H1 (cell line): Measurements from ENCODE around the gene CMKLR1. TPM values are rescaled to one million over a fixed set of nuclear protein-coding genes. Genes with fewer than 3 reads are reported as not detected.

Experiments
- CTCF ChIA-PET: fragments of 300-600 bp; sonication (Branson Sonifier 250); formaldehyde crosslinking; loops from one replicate; lab custom pipeline; 2021; ENCODE audit not compliant: partially characterized antibody; lab: Charles Lee
- POLR2A ChIA-PET: fragments of 300-600 bp; sonication (Branson Sonifier 250); formaldehyde crosslinking; loops from one replicate; lab custom pipeline; 2021; ENCODE audit warnings: inconsistent platforms; ENCODE audit not compliant: partially characterized antibody; lab: Charles Lee
- DNase-seq, 2 experiments: peaks; one replicate each; pipeline versions ENCODE4 v3.0.0 to v3.0.0-alpha.2; 2010 to 2022; ENCODE audit warnings: low spot score in 2 of 2, low read depth in 1 of 2, mixed read lengths in 1 of 2
- FAIRE-seq: peaks from 2 replicates; lab custom pipeline; 2011; peaks lifted over from hg19 to GRCh38; lab: Jason Lieb, UNC
- H2AFZ ChIP-seq: 2 replicates; pipeline ENCODE4 v1.8.1; 2012; ENCODE audit warnings: low read length, inconsistent platforms
- H2AK5ac ChIP-seq: 2 replicates; pipeline ENCODE4 v1.6.1; 2013; ENCODE audit warnings: low read depth, low read length
- H2BK120ac ChIP-seq: replicated peaks from 2 replicates; pipeline ENCODE3; 2013; ENCODE audit warnings: low read depth, low read length, inconsistent platforms
- H2BK12ac ChIP-seq: 2 replicates; pipeline ENCODE4 v1.6.1; 2013; ENCODE audit warnings: low read depth, low read length
- H2BK15ac ChIP-seq: 2 replicates; pipeline ENCODE4 v1.6.1; 2013; ENCODE audit warnings: low read length
- H2BK20ac ChIP-seq: 2 replicates; pipeline ENCODE4 v1.6.1; 2013; ENCODE audit warnings: low read length
- H2BK5ac ChIP-seq: 2 replicates; pipeline ENCODE4 v1.6.1; 2013; ENCODE audit warnings: low read depth, low read length
- H3K14ac ChIP-seq: 2 replicates; pipeline ENCODE4 v1.6.1; 2013; ENCODE audit warnings: inconsistent platforms; ENCODE audit not compliant: insufficient read length
- H3K18ac ChIP-seq: 2 replicates; pipeline ENCODE4 v1.6.1; 2013; ENCODE audit warnings: low read length; ENCODE audit errors: extremely low read depth
- H3K23ac ChIP-seq: 2 replicates; pipeline ENCODE4 v1.6.1; 2013; ENCODE audit warnings: inconsistent platforms; ENCODE audit not compliant: insufficient read length
- H3K23me2 ChIP-seq: 2 replicates; pipeline ENCODE4 v1.6.1; 2013; ENCODE audit warnings: low read depth, low read length
- H3K27ac ChIP-seq: 2 replicates; pipeline ENCODE4 v1.6.1; 2011; ENCODE audit warnings: low read depth, low read length, inconsistent platforms
- H3K27me3 ChIP-seq, 4 experiments: replicated peaks in 1 of 4; 1 replicate in 1 of 4; 2 replicates in 3 of 4; pipeline versions ENCODE4 v1.6.1 to v1.8.1; 2011 to 2013; ENCODE audit warnings: low read length in 3 of 4, mild to moderate bottlenecking in 3 of 4, inconsistent platforms in 2 of 4, mixed read lengths in 2 of 4, moderate library complexity in 1 of 4; ENCODE audit not compliant: control insufficient read depth in 3 of 4, insufficient read depth in 3 of 4; ENCODE audit errors: extremely low read depth in 1 of 4
- H3K36me3 ChIP-seq, 4 experiments: 2 replicates each; pipeline versions ENCODE4 v1.6.1 to v1.8.1; 2011 to 2013; ENCODE audit warnings: mild to moderate bottlenecking in 4 of 4, low read length in 3 of 4, moderate library complexity in 2 of 4, control low read depth in 1 of 4, inconsistent platforms in 1 of 4; ENCODE audit not compliant: insufficient read depth in 4 of 4, control insufficient read depth in 2 of 4
- H3K4ac ChIP-seq: replicated peaks from 2 replicates; pipeline ENCODE3; 2013; ENCODE audit warnings: low read length, low read depth, mixed read lengths, inconsistent platforms; ENCODE audit not compliant: insufficient read length
- H3K4me1 ChIP-seq, 4 experiments: replicated peaks in 1 of 4; 1 replicate in 1 of 4; 2 replicates in 3 of 4; pipeline versions ENCODE4 v1.6.1 to v1.8.1; 2011 to 2013; ENCODE audit warnings: low read length in 3 of 4, inconsistent platforms in 2 of 4, mixed read lengths in 1 of 4; ENCODE audit not compliant: insufficient read depth in 4 of 4, control insufficient read depth in 3 of 4
- H3K4me2 ChIP-seq, 2 experiments: 2 replicates each; pipeline versions ENCODE4 v1.6.1 to v1.8.1; 2011 to 2013; ENCODE audit warnings: low read depth in 2 of 2, low read length in 2 of 2, control low read depth in 1 of 2, inconsistent platforms in 1 of 2, mild to moderate bottlenecking in 1 of 2; ENCODE audit not compliant: insufficient read depth in 1 of 2
- H3K4me3 ChIP-seq, 4 experiments: fragments of 200-600, 300-600 bp in 1 of 4; sonication (generic), shearing (Covaris generic), sonication (Bioruptor Twin) in 1 of 4; 2 replicates each; pipeline versions ENCODE4 v1.5.1 to v1.8.1; 2011 to 2016; ENCODE audit warnings: low read length in 4 of 4, low read depth in 3 of 4, control low read depth in 2 of 4, inconsistent platforms in 2 of 4, mild to moderate bottlenecking in 2 of 4, mixed read lengths in 1 of 4, moderate library complexity in 1 of 4; ENCODE audit not compliant: insufficient read depth in 2 of 4; ENCODE audit errors: extremely low read depth in 1 of 4
- H3K56ac ChIP-seq: replicated peaks from 2 replicates; pipeline ENCODE3; 2013; ENCODE audit warnings: low read depth, mild to moderate bottlenecking, mixed read lengths, low read length, inconsistent platforms; ENCODE audit not compliant: insufficient read length
- H3K79me1 ChIP-seq: 2 replicates; pipeline ENCODE4 v1.6.1; 2013; ENCODE audit warnings: low read depth, low read length, control low read depth
- H3K79me2 ChIP-seq, 2 experiments: 2 replicates each; pipeline versions ENCODE4 v1.6.1 to v1.8.1; 2012 to 2013; ENCODE audit warnings: low read length in 2 of 2, mild to moderate bottlenecking in 2 of 2, inconsistent platforms in 1 of 2; ENCODE audit not compliant: insufficient read depth in 2 of 2, control insufficient read depth in 1 of 2
- H3K9ac ChIP-seq, 4 experiments: replicated peaks in 1 of 4; 1 replicate in 1 of 4; 2 replicates in 3 of 4; pipeline versions ENCODE4 v1.6.1 to v1.8.1; 2011 to 2013; ENCODE audit warnings: low read depth in 3 of 4, low read length in 3 of 4, control low read depth in 2 of 4, mild to moderate bottlenecking in 2 of 4, moderate library complexity in 2 of 4, inconsistent platforms in 1 of 4; ENCODE audit errors: extremely low read depth in 1 of 4
- H3K9me3 ChIP-seq, 2 experiments: 2 replicates each; pipeline versions ENCODE4 v1.6.1 to v1.8.1; 2012 to 2013; ENCODE audit warnings: mild to moderate bottlenecking in 2 of 2, moderate library complexity in 2 of 2, control low read depth in 1 of 2, inconsistent platforms in 1 of 2, low read depth in 1 of 2, low read length in 1 of 2, mixed read lengths in 1 of 2; ENCODE audit not compliant: insufficient read depth in 2 of 2
- H4K20me1 ChIP-seq, 2 experiments: replicated peaks in 1 of 2; 2 replicates each; pipeline versions ENCODE3 to v1.8.1; 2011 to 2013; ENCODE audit warnings: inconsistent platforms in 2 of 2, low read length in 2 of 2, mild to moderate bottlenecking in 1 of 2; ENCODE audit not compliant: insufficient read depth in 2 of 2, control insufficient read depth in 1 of 2
- H4K5ac ChIP-seq: 2 replicates; pipeline ENCODE4 v1.6.1; 2013; ENCODE audit warnings: low read length, low read depth, mixed read lengths, inconsistent platforms; ENCODE audit not compliant: insufficient read length
- H4K8ac ChIP-seq: 2 replicates; pipeline ENCODE4 v1.8.0; 2013; ENCODE audit warnings: mild to moderate bottlenecking, moderate library complexity, low read length, inconsistent platforms; ENCODE audit not compliant: insufficient read depth; ENCODE audit errors: extremely low read depth
- H4K91ac ChIP-seq: replicated peaks from 2 replicates; pipeline ENCODE3; 2013; ENCODE audit warnings: low read length, mixed read lengths, inconsistent platforms; ENCODE audit not compliant: insufficient read length
- EGR1 ChIP-seq: IDR thresholded peaks from 2 replicates; pipeline ENCODE4 v1.6.1; 2011; ENCODE audit warnings: low read depth, low read length, borderline replicate concordance
- EP300 ChIP-seq, 2 experiments: IDR thresholded peaks; 1 replicate in 1 of 2; 2 replicates in 1 of 2; pipeline ENCODE4 v1.6.1; 2011 to 2012; ENCODE audit warnings: low read depth in 2 of 2, low read length in 2 of 2, mild to moderate bottlenecking in 2 of 2, borderline replicate concordance in 1 of 2, inconsistent platforms in 1 of 2, moderate library complexity in 1 of 2
- EZH2 ChIP-seq: fragments of 200-600 bp; sonication (generic); IDR thresholded peaks from 2 replicates; pipeline ENCODE4 v1.7.1; 2012; ENCODE audit warnings: low read depth, mild to moderate bottlenecking, moderate library complexity, low read length, inconsistent platforms; ENCODE audit not compliant: severe bottlenecking
- GTF2F1 ChIP-seq: IDR thresholded peaks from 2 replicates; pipeline ENCODE4 v1.6.1; 2012; ENCODE audit warnings: low read depth, low read length, improper control_type of control experiment, borderline replicate concordance
- MAFK ChIP-seq: IDR thresholded peaks from 2 replicates; pipeline ENCODE4 v1.6.1; 2012; ENCODE audit warnings: low read depth, mild to moderate bottlenecking, improper control_type of control experiment, low read length
- SP4 ChIP-seq: IDR thresholded peaks from 2 replicates; pipeline ENCODE4 v1.6.1; 2012; ENCODE audit warnings: low read length, inconsistent platforms
- TBP ChIP-seq: IDR thresholded peaks from 2 replicates; pipeline ENCODE4 v1.6.1; 2011; ENCODE audit warnings: low read depth, low read length, improper control_type of control experiment
- WGBS, 2 experiments: shearing (Covaris generic) in 1 of 2; methylation state at CpG; one replicate each; pipeline versions ENCODE4 v1.1.6 to v1.1.7; 2013 to 2015; ENCODE audit warnings: low lambda C conversion rate in 2 of 2, mixed read lengths in 2 of 2, inconsistent platforms in 1 of 2, low coverage in 1 of 2, missing lambda C conversion rate in 1 of 2; ENCODE audit not compliant: insufficient replicate concordance in 2 of 2, insufficient coverage in 1 of 2, insufficient read length in 1 of 2; ENCODE audit errors: extremely low coverage in 1 of 2, missing lambda C conversion rate in 1 of 2; 5-methylcytosine and 5-hydroxymethylcytosine counted together
- polyA plus RNA-seq, 7 experiments: library from polyadenylated mRNA; depleted of rRNA in 3 of 7; stranded (reverse) in 5 of 7; unstranded in 2 of 7; fragments of >200 nt in 5 of 7; fragments of 200-250 nt in 2 of 7; gene quantifications; 1 replicate in 5 of 7; 2 replicates in 1 of 7; 4 replicates in 1 of 7; pipeline versions ENCODE4 v1.2.1 to v1.2.3, GENCODE V29; 2011 to 2013; ENCODE audit warnings: missing spikeins in 2 of 7, mixed read lengths in 2 of 7
- total RNA-seq: library from RNA; stranded (reverse); fragmentation: NEBNext Ultra II Directional; extraction: Animal tissue kit (Norgen Biotek cat#: 25700); gene quantifications from 2 replicates; pipeline ENCODE4 v1.2.1, GENCODE V29; 2021
- TF ChIP-seq, protein P1 (sequence below): IDR thresholded peaks from 2 replicates; pipeline ENCODE4 v1.6.1; 2012; ENCODE audit warnings: inconsistent platforms
- TF ChIP-seq, protein P2 (sequence below): IDR thresholded peaks from 2 replicates; pipeline ENCODE4 v1.6.1; 2012; ENCODE audit warnings: inconsistent platforms

The CMKLR1 gene
- total and polyA plus RNA-seq, 2 of the 8 experiments (the other 6 are each of a cell fraction or from before 2014, with no cell fraction given) = 2.1 to 2.8 TPM

DNA sequence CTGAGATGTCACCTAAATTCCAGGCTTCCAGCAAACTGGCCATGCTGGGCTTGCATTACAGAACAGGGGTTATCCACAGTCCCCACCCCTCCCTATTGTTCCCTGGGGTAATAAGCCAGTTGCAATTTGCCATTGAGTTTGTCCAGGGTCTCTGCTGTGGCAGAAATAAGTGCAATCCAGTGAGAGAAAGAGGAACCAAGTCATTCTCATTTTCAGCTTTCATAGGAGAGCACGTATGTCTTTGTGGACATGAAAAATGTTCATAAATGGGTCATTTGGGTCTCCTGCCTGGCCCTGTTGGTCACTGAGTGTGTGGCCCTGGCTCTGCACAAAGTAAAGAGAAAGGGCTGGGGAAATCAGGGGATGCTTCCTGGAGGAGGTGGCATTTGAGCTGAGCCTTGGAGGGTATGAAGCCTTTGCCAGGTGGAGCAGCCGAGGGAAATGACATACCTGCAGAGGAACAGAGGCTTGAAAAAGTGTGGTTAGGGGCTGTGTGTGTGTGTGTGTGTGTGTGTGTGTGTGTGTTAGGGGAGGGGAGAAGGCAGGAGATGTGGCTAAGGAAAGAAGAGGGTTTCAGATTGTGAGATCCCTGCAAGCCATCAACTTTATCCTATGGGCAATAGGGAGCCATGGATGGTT is 29.3 kb downstream of the CMKLR1 start:
- Histone ChIP-seq H2AK5ac (no peak overlapping the region; the same call in 1 of the 2 replicates), H3K9ac (no peak overlapping the region), H4K20me1 (no peaks in the 10 kb centered on the region), H3K27ac (no peak overlapping the region), H3K4me2 (no peak overlapping the region), H3K9me3 (no peaks in the 10 kb centered on the region), H2BK5ac (peak overlapping the region; percentile 16; the same call in 1 of the 2 replicates), H2BK12ac (peak overlapping the region; percentile 35; the same call in 1 of the 2 replicates), H2AFZ (no peak overlapping the region), H3K14ac (no peak overlapping the region), H4K8ac (no peak overlapping the region), H3K4ac (no peak overlapping the region), H3K18ac (no peak overlapping the region), H3K23ac (no peak overlapping the region), H3K56ac (no peak overlapping the region), H3K4me3 (no peak overlapping the region), H4K5ac (no peak overlapping the region), H3K36me3 (no peaks in the 10 kb centered on the region), H3K27me3 (no peaks in the 10 kb centered on the region), H2BK15ac (no peak overlapping the region), H3K4me1 (peaks cover under 1 to 3% (median under 1%) of the 10 kb centered on the region in 4 experiments; a peak in 4 of 7 replicates), H4K91ac (peak overlapping the region; percentile 79), H2BK120ac (no peak overlapping the region), H3K23me2 (no peaks in the 10 kb centered on the region; the same call in 1 of the 2 replicates), H3K79me2 (no peaks in the 10 kb centered on the region), H2BK20ac (no peak overlapping the region; the same call in 1 of the 2 replicates), H3K79me1 (no peaks in the 10 kb centered on the region; the same call in 1 of the 2 replicates)
- DNase-seq = no peak
- CTCF ChIA-PET = interaction anchor here (0.6 to 1.8 kb wide), 5 partner anchors 10 to 317 kb away, joined by 3 to 8 read pairs (median 4); no protein-coding TSS in a partner anchor
- no peak for FAIRE-seq
- POLR2A ChIA-PET = interaction anchor here (0.5 kb wide), 1 partner anchor 180 kb away, joined by 3 read pairs; no protein-coding TSS in a partner anchor
- TF ChIP-seq EZH2 = no peak
- TF ChIP-seq SP4 = no peak
- TF ChIP-seq, protein P1, sequence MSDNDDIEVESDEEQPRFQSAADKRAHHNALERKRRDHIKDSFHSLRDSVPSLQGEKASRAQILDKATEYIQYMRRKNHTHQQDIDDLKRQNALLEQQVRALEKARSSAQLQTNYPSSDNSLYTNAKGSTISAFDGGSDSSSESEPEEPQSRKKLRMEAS = no peak
- TF ChIP-seq GTF2F1 = no peak
- no peak for TF ChIP-seq MAFK
- TF ChIP-seq EP300 (IDR thresholded peaks at IDR 0.05; ENCODE audit: borderline replicate concordance in 1 of 2, low read depth in 2 of 2, low read length in 2 of 2) = no peak
- TF ChIP-seq TBP = no peak
- TF ChIP-seq, protein P2, sequence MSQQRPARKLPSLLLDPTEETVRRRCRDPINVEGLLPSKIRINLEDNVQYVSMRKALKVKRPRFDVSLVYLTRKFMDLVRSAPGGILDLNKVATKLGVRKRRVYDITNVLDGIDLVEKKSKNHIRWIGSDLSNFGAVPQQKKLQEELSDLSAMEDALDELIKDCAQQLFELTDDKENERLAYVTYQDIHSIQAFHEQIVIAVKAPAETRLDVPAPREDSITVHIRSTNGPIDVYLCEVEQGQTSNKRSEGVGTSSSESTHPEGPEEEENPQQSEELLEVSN = no peak
- TF ChIP-seq EGR1 = no peak
- WGBS, 2 experiments = 77% methylated on average over 2 of the region's 2 CpGs; no CpG with 5 or more reads in 1 of the 2 experiments
